GM19035 (cell line): ENCODE results near the gene WNT5B.

Experiments used
- ATAC-seq: cut with Tn5 transposase; IDR thresholded peaks from one replicate; pipeline ENCODE4 v1.9.1; 2021; ENCODE audit not compliant: unreplicated experiment

WNT5B gene

DNA sequence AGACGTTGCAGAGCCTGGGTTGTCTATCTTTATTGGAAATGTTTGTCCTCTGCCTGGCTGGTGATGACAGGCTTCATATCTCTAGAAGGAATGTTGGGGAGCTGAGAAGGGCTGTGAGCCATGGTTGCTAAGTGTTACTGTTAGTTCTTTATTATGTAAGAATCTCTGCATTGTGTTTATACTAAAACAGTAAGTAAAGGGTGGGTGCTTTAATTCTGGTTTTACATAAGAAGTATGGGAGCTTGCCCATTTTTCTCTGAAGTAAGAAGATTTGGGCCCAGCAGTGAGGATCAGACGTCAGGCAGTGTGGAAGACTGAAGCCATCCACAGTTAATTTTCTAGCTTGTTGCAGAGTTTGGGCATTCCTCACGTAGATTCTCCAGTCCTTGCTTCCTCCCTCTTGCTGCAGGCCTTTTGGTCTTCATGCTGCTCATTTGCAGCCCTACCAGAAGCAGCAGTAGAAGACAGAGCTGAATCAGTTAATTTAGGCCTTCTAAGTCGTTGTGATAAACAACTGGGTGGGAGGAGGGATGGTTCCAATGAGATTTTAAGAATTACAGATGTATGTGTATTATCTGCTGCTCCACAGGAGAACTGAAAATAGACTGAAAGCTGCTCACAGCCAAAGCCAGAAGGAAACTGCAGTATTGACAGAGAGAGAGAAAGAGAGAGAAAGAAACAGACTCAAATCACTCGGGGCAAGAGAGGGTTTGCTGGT lies 21.4 kb downstream of the WNT5B start:
- no peak for ATAC-seq

GRCh38 chr12:1650978-1651361 lies 21.9 kb downstream of the WNT5B start:
- ATAC-seq: no peak

DNA sequence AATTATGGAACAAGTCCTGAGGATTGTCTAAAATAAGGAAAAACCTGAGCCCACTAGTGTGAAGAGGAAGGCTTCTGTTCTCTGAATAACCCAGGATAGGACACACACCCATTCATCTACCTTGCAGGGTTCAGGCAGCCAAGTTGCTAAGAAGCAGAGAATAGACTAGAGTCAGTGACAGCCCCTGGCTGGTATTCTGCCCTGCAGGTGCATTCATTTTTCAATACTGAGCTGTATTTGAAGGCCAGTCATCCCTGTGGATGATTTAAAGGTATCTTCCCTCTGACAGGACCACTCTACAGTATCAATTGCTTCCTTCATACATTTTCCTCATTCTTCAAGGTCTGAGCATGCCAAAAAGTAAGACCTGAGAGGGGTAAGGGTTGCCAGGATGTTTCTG lies 22.9 kb downstream of the WNT5B start:
- no peak for ATAC-seq

DNA sequence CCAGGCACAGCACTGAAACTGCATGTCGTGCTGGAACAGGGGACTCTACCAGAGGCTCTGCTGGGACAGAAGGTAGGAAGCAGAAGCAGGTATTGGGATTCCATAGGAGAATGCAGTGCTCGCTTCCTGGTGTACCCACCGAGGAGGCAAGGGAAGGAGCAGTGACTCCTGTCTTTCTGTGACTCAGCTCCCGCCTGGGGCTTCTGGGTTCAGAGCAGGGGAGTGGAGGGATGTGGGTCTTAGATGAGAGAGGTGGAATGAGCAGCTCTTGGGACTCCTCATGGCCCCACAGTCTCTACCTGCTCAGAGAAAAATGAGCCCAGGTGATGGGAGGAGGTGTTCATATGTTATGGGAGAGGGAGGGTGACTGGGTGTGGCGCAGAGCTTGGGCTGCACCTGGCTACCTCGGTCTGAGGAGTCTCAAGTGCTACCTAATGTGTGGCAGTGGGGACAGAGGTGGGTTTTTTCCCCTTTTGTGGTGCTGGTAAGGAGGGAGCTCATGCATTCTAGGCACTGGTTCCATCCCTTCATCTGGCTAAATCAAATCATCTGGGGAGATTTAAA lies 26.3 kb downstream of the WNT5B start:
- ATAC-seq: no peak

DNA sequence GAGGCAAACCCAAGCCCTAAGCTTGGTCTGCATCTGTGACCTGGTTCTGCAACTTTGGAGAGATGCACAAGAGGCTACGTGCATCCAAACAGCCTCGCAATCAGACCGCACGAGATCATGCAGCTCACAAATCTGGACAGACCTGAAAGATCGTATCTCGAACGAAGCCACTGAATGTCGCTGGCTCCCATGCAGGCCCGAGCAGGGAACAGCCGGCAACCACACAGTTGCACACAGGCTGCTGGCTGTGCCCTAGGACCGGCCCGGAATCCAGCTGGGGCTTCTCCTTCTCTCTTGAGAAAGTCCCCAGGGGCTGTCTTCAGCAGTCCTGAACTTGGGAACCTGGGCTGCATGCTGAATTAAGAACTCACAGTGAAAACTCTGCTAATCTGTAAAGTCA lies 27.9 kb downstream of the WNT5B start:
- ATAC-seq: no peak

- no peak for ATAC-seq
Measured at GRCh38 chr12:1657688-1658087, 28.7 kb downstream of the WNT5B start.

- no peak for ATAC-seq
Measured at GRCh38 chr12:1660304-1661187, 31.5 kb downstream of the WNT5B start.

GRCh38 chr12:1661553-1662335 lies 32.7 kb downstream of the WNT5B start:
- ATAC-seq: peak; percentile 69

DNA sequence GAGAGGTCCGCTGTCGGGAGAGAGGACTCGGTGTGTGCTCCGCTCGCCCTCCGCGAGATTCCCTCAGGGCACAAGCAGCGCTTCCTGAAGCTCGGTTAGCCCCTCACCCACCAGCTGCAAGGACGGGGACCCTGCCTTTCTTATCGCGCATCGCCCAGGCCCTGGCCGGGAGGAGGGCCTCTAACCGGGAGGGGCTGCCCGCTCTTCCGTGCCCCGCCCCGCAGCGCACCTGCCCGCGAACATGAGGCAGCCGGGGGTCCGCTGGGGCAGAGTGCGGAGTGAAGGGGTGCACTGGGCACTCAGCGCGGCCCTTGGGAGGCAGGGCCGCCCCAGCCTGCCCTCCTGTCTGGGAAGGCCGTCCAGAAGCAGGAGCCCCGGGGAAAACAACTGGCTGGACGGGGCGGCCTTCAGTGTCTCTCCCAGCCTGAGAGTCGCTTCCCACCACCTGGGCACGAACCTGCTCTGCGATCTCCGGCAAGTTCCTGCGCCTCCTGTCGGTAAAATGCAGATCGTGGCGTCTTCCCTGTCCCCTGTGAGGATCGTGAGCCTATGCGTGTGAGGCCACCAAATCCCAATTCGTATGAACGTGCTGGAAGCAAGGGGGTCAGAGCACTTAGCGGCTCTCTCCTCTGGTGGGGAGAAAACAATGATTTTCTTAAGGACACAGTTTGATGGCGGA lies 33.9 kb downstream of the WNT5B start:
- no peak for ATAC-seq

GRCh38 chr12:1663440-1664132 lies 34.6 kb downstream of the WNT5B start:
- ATAC-seq: no peak

GRCh38 chr12:1665366-1665765 lies 36.3 kb downstream of the WNT5B start:
- no peak for ATAC-seq

DNA sequence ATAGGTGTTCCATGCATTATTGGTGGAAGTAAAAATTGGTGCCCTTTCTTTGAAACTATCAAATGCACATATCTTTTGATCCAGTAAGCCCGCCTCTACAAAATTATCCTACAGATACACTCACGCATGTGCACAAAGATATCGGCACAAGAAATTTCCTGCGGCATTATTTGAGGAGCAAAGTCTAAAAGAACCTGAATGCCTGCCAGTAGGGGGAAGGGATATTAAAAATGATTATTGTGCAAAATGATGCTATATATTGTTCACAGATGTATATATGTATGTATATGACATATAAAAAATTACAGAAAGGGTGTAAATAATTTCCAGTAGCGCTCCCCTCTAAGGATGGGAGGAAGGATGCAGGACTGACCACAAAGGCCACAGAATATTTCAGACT lies 37.2 kb downstream of the WNT5B start:
- no peak for ATAC-seq

- ATAC-seq: no peak
Measured at GRCh38 chr12:1666685-1667162, 37.7 kb downstream of the WNT5B start.

DNA sequence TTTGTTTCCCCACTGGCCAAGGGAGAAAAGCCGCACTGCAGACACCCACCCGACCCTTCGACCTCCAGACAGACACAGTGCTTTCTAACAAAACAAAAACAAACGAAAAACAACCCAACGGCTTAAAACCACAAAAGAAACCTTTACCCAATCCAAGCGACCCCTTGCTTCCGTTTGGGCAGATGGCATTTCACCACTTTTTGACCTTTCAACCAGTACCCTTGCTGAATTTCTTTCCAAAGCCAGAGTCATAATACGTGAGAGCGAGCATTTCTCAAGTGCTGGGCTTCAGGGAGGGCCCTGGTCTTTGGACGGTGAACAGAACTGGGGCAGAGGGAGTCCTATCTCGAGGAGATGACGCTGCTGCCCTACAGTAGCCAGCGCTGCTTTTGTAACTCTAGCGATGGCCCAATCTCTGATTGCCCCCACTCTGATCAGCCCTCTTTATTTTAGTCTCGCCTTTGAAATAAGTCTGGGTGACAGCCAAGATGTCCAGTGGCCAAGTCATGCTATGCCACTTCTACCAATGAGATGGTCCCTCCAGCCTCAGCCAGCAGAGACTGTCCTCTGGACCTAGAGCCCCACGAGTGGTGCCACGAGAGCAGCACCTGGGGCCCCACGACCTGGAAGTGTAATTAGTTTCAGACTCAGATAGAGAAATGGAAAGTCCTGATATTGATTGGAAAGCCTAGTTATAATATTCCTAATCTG lies 40.0 kb downstream of the WNT5B start:
- ATAC-seq: no peak

DNA sequence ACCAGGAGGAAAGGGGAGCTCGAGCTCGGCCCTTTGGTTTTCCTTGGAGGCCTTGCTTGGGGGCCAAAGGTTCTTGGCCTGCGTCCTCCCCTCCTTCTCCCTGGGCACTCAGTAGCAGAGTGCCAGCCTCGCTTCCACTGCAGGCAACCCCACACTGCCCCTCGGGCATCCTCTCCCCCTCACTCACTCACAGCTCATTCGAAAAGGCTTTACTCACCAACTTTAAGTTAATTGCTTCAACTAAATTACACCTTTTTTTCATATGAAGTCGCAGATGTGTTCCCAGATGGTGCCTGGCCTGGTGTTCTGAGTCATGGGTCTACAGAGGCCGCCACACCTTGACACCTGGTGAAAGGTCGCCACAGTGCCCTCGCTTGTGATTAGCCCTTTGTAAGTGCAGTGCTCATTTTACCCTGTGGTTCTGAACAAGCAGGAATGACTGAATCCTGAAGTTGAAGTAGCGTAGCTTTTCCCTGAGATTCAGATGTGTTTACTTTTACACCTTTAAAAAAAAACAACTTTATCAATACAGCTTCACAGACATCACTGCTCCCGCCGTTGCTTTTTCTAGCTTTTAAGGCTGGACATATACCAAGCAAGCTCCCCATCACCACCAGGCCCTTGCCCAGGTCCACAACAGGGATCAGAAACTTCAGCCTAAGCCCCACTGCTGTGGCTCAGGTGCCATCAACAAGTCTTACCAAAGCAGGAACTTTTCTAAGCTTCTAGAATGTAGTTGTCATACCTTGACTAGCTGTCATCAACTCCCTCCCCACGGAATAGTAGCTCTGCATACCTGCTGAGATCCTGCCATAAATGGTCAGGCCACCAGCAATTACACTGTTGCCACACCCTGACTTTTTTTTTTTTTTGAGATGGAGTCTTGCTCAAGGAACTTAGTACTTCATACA lies 41.6 kb downstream of the WNT5B start:
- ATAC-seq: no peak

DNA sequence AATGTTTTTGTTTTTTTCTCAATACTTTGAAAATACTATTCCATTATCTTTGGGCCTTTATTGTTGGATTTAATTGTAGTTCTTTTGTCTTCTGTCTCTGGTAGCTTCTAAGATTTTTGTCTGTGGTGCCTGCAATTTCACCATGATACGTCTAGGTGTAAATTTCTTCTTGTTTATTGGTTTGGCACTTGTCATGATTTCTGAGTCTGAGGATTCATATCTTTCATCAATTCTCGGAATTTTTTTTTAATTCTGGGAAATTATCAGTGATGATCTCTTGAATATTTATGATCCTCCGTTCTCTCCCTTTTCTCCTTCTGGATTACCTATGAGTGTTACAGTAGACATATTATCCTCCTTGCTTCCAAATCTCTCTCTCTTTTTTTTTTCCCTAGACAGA lies 47.0 kb downstream of the WNT5B start:
- no peak for ATAC-seq

DNA sequence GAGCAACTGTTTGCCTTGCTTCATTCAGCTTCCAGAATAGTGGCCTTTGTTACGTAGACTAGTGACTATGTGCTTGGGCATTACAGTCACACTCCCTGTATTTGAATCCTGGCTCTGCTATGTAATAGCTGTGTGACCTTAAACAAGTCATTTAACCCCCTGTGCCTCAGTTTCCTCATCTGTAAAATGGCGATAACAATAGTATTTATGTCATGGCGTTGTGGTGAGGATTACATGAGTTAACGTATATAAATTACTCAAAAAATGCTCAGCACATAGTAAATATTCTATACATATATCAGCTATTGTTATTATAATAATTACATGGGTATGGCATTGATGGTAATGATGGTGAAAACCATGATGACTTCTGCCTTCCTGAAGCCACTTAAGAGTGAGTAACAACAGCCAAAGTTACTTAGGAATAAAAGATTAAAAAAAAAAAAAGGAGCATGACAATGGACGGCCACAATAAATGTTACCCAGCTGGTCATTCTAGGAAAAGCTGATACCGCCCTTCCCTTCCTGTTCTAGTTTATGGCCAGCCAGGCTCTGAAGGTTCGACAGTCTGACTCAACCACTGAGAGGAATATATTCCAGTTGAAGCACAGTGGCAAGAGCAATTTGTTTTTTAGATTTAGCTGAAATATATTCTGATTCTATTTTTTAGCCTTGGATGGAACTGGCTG lies 51.9 kb downstream of the WNT5B start:
- ATAC-seq: no peak

GRCh38 chr12:1681493-1681807 lies 52.4 kb downstream of the WNT5B start:
- no peak for ATAC-seq
